Measurements from ENCODE around the gene SLC2A3. TPM values are rescaled to one million over a fixed set of nuclear protein-coding genes. Genes with fewer than 3 reads are reported as not detected.

The SLC2A3 gene
- total and polyA plus RNA-seq, 2 of the 13 experiments (the other 11 are each of a cell fraction or from before 2014, with no cell fraction given) = 39.3 to 580 TPM

DNA sequence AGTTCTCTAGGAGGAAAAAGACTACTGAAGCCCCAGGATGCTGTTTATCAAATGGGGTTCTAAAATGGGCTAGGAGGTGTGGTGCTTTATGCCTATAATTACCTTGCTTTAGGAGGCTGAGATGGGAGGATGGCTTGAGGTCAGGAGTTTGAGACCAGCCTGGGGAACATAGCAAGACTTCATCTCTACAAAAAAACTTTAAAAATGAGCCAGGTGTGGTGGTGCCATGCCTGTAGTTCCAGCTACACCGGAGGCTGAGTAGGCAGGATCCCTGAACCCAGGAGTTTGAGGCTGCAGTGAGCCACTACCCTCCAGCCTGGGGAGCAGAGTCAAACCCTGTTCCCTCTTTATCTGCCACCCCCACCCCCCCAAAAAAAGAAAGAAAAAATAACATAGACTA, 23.3 kb upstream of the SLC2A3 start (continued):
- no peak for TF ChIP-seq ZBTB40 (IDR thresholded peaks at IDR 0.05)
- TF ChIP-seq ZBTB40 (CRISPR knock-in tag; IDR thresholded peaks at IDR 0.05) = no peak
- no peak for TF ChIP-seq ZBTB49 (CRISPR knock-in tag; IDR thresholded peaks at IDR 0.05; ENCODE audit: borderline replicate concordance)
- no peak for TF ChIP-seq PAX8 (CRISPR knock-in tag; IDR thresholded peaks at IDR 0.05; ENCODE audit: borderline replicate concordance)
- no peak for TF ChIP-seq UBTF (CRISPR knock-in tag; IDR thresholded peaks at IDR 0.05)
- no peak for TF ChIP-seq ZNF280D (CRISPR knock-in tag; IDR thresholded peaks at IDR 0.05)
- no peak for TF ChIP-seq PTBP1 (IDR thresholded peaks at IDR 0.05; ENCODE audit: low read depth, low read length, poor library complexity, severe bottlenecking)
- no peak for TF ChIP-seq ZNF746 (CRISPR knock-in tag; IDR thresholded peaks at IDR 0.05)
- no peak for TF ChIP-seq ZNF274 (CRISPR knock-in tag; IDR thresholded peaks at IDR 0.05)
- no peak for TF ChIP-seq ZNF564 (CRISPR knock-in tag; IDR thresholded peaks at IDR 0.05)
- TF ChIP-seq SMARCC2 (IDR thresholded peaks at IDR 0.05) = no peak
- no peak for TF ChIP-seq RXRB (CRISPR knock-in tag; IDR thresholded peaks at IDR 0.05; ENCODE audit: borderline replicate concordance)
- TF ChIP-seq ZNF557 (CRISPR knock-in tag; IDR thresholded peaks at IDR 0.05) = no peak
